Erythroblast (primary cell): ENCODE results near the gene SUPT16H.
A peak's percentile ranks its signal among the peaks of the same experiment; 100 is the strongest.

ENCODE experiments used
- DNase-seq, 2 experiments: peaks; one replicate each; lab custom pipeline; 2025; lab: John Stamatoyannopoulos, UW
- GATA1 ChIP-seq: IDR thresholded peaks from 2 replicates; pipeline ENCODE4 v1.6.1; 2011; ENCODE audit warnings: low read depth, mild to moderate bottlenecking, control low read depth, low read length, moderate library complexity
- POLR2A ChIP-seq: IDR thresholded peaks from 2 replicates; pipeline ENCODE4 v1.6.1; 2011; ENCODE audit warnings: mild to moderate bottlenecking, low read length

The SUPT16H gene

GRCh38 chr14:21383848-21384493 lies at the start of gene SUPT16H:
SUPT16H (minus strand) TSS chr14:21384019; CDS start chr14:21383927, 92 bp downstream.
- no peak for TF ChIP-seq GATA1
- peak; percentile 86 for TF ChIP-seq POLR2A
- DNase-seq, result peak; percentile 96

DNA sequence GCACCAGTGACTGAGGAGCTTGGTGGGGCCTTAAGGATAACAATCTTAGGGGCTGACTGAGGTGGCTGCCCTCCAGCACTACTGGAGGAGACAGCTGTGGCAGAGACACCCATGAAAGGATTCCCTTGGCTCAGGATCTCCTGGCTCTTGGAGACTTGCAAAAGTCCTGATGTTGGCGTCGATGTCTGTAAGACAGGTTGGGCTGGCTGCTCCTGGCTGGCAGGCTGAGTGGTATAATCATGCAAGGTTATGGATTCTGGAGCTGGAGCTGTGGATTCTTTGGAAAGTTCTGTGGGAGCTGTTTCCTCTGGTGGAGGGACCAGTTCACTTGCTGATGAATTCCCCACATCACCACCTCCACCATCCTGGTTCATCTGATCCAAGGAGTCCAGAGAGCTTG lies 47.3 kb upstream of the SUPT16H start:
- TF ChIP-seq POLR2A, result no peak
- TF ChIP-seq GATA1, result no peak
- no peak for DNase-seq

DNA sequence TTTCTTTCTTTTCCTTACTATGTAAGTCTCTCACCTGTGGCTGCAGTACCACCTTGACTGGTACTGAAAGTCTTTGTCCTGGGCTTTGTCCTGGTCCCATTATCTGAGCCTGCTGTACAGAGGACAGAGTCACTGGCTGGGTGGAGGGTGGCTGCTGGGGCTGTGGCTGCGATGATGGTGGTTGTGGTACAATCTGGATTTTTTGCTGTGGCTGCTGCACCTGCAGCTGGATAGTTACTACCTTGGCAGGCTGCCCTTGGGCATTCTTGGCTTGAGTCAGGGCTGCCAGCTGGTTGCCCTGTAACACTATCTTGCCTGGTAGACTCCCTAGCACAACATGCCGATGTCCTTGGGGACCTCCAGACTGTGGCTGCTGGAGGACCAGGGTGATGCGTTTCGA lies 45.1 kb upstream of the SUPT16H start:
- TF ChIP-seq POLR2A (no peak), GATA1 (no peak)
- no peak for DNase-seq

DNA sequence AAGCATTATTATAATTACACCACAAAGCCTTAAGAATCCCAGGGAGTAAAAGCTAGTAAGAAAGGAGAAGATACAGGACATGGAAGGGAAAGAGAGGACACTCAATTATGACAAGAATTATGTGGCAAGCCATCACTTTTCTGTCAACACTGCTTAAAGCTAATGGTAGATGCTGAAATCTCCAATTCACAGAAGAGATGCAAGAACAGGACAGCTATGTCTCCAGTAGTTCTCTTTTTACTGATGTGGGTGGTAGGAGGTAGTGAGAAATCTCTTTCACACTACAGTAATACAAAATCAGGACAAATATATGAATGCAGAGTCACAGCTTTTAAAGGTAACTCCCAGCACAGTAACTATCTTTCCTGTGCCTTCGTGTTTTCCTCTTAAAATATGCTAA lies 42.9 kb upstream of the SUPT16H start:
- TF ChIP-seq POLR2A (no peak), GATA1 (no peak)

GRCh38 chr14:21419528-21419927 lies 35.7 kb upstream of the SUPT16H start:
- TF ChIP-seq GATA1 (no peak), POLR2A (no peak)
- DNase-seq, result no peak

More for the DNA sequence above, 42.9 kb upstream of the SUPT16H start:
- no peak for DNase-seq

GRCh38 chr14:21415329-21415728 lies 31.5 kb upstream of the SUPT16H start:
- TF ChIP-seq POLR2A (no peak), GATA1 (no peak)
- no peak for DNase-seq

DNA sequence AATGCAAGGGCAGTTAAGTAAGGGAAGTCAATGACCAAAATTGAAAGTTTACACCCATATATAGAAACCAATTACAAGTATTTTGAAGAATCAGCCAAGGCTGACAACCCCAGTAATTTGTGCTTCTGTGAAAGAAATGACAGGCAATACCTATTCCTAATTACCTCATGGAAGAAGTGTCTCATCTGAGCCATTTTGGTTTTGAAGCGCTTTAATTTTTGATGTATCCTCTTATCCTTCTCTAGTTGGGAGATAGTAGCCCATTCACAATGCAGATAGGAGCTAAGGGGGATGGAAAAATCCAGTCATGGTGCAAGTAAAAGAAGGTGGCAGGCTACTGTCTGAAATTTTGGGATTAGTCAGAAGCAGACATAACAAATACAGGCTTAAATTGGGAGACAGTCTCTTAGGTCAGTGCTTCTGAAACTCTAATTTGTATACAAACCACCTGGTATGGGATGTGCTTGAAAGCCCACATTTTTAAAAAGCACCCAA lies 30.4 kb upstream of the SUPT16H start:
- TF ChIP-seq POLR2A (no peak), GATA1 (no peak)
- no peak for DNase-seq

- DNase-seq, result no peak
- no peak for TF ChIP-seq POLR2A
- no peak for TF ChIP-seq GATA1
These were observed 24.3 kb upstream of the SUPT16H start for GRCh38 chr14:21408147-21408546.

DNA sequence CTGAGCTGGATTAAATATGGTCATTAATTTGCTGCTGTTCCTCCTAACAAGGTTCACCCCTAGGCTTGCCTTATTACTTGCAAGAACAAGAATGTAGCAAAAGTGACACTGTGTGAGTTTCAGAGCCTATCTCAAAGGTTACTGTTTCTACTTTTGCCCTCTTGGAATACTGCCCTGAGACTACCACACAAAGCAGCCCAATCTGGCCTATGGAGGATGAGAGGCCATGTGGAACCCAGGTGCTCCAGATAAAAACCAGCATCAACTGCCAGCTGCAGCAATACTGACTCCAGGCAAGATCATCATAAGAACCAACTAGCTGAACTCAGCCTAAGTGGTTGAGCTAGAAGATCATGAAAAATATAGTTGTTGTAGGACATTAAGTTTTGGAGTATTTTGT lies 22.4 kb upstream of the SUPT16H start:
- TF ChIP-seq POLR2A (no peak), GATA1 (no peak)
- DNase-seq, result no peak

DNA sequence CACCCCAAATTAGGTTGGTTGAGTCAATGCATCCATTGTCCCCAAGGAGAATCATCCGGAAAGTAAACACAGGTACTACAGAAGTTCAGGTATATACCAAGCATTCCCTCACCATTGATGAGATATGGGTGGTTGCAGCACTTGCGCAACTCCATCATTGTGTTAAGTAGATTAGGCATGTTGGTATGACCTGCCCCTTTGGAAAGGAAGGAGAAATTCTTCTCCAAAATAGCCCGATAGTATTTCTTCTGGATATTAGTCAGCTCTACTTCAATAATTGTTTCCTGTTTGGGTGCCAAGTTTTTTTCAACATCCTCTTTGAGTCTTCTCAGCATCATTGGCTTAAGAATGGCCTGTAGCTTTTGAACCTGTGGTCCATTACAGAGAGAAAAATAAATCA lies 21.3 kb upstream of the SUPT16H start:
- TF ChIP-seq POLR2A (no peak), GATA1 (no peak)
- no peak for DNase-seq

DNA sequence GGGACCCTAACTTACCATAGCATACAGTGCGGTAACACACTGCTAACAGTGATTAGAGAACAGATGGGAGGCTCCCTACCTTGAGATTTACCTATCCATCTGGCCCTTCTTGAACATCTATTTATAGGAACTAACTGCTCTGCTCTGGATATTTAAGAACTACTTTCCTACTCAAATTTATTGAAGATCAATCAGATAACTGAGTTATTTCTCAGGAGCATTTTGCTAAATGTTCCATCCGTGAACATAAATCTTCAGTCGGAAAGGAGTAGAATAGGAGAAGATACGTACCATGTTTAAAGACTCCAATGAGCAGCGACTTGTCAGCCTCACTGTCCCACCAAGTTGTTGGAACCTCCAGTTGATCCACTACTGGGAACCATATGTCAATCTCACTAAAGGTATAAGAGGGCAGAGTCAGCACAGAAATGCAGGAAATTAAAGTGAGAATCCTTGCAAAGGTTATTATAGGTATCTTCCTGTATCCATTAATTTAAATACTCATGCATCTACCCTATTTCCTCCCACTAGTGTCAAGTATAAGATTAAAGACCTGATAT lies 15.6 kb upstream of the SUPT16H start:
- TF ChIP-seq POLR2A, result no peak
- TF ChIP-seq GATA1, result no peak
- no peak for DNase-seq

DNA sequence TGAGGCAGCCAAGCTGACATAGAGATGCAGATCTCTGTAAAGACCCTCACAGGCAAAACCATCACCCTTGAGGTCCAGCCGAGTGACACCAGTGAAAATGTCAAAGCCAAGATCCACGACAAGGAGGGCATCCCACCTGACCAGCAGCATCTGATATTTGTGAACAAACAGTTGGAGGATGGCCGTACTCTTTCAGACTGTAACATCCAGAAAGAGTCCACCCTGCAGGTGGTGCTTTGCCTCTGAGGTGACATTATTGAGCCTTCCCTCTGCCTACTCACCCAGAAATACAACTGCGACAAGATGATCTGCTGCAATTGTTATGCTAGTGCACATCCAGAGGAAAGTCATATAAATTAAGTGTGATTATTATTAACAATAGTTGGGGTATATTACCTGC lies 15.1 kb upstream of the SUPT16H start:
- no peak for DNase-seq
- TF ChIP-seq POLR2A, result no peak
- no peak for TF ChIP-seq GATA1

GRCh38 chr14:21395450-21395849 lies 11.6 kb upstream of the SUPT16H start:
- DNase-seq, result no peak
- TF ChIP-seq POLR2A (no peak), GATA1 (no peak)

- TF ChIP-seq POLR2A (no peak), GATA1 (no peak)
- DNase-seq, result no peak
These were observed 1.5 kb upstream of the SUPT16H start for GRCh38 chr14:21385188-21385904.

GRCh38 chr14:21384494-21384851 lies 654 bp upstream of the SUPT16H start:
- TF ChIP-seq GATA1, result no peak
- no peak for TF ChIP-seq POLR2A
- DNase-seq, result peak in 1 of 2 experiments; percentile 74
